Transverse colon (tissue), 4 donors: Measurements from ENCODE around the gene TTC16. TPM values are rescaled to one million over a fixed set of nuclear protein-coding genes. Genes with fewer than 3 reads are reported as not detected.

Source experiments
- DNase-seq: peaks from one replicate; pipeline ENCODE4 v3.0.0-alpha.2; 2019
- H3K27ac ChIP-seq, 4 donors: fragments of 200-600 bp; sonication (generic); 2 replicates each; pipeline ENCODE4 v1.5.1; 2016 to 2018; ENCODE audit warnings: inconsistent platforms in 4 of 4
- H3K27me3 ChIP-seq: fragments of 200-600 bp; sonication (generic); 2 replicates; pipeline ENCODE4 v1.5.1; 2017; ENCODE audit warnings: inconsistent platforms
- H3K36me3 ChIP-seq, 4 donors: fragments of 200-600 bp; sonication (generic); 2 replicates each; pipeline ENCODE4 v1.5.1; 2017 to 2019; ENCODE audit warnings: inconsistent platforms in 4 of 4
- H3K4me1 ChIP-seq, 4 donors: fragments of 200-600 bp; sonication (generic); 2 replicates each; pipeline ENCODE4 v1.5.1; 2017 to 2020; ENCODE audit warnings: inconsistent platforms in 4 of 4
- H3K4me3 ChIP-seq, 4 donors: fragments of 200-600 bp; sonication (generic); 1 replicate in 1 of 4; 2 replicates in 3 of 4; pipeline versions ENCODE4 v1.5.1 to v1.6.1; 2017 to 2019; ENCODE audit warnings: inconsistent platforms in 4 of 4
- H3K9me3 ChIP-seq, 2 donors: fragments of 200-600 bp; sonication (generic); 2 replicates each; pipeline ENCODE4 v1.5.1; 2017 to 2019; ENCODE audit warnings: inconsistent platforms in 2 of 2
- CTCF ChIP-seq, 5 experiments: fragments of 200-600 bp in 3 of 5; fragments of 450-650 bp in 2 of 5; sonication (generic) in 3 of 5; IDR thresholded peaks; 1 replicate in 2 of 5; 2 replicates in 3 of 5; pipeline ENCODE4 v1.5.1; 2016 to 2017; ENCODE audit warnings: antibody characterized with exemption in 5 of 5, inconsistent platforms in 3 of 5, mild to moderate bottlenecking in 2 of 5, moderate library complexity in 1 of 5
- EP300 ChIP-seq: sonication (generic); formaldehyde crosslinking; IDR thresholded peaks from one replicate; pipeline ENCODE4 v1.6.1; 2017; ENCODE audit warnings: antibody characterized with exemption, low read depth
- POLR2A ChIP-seq: fragments of 450-650 bp; IDR thresholded peaks from one replicate; pipeline ENCODE4 v1.6.1; 2016; ENCODE audit warnings: antibody characterized with exemption, mild to moderate bottlenecking, moderate library complexity
- POLR2AphosphoS5 ChIP-seq, 3 donors: sonication (generic); formaldehyde crosslinking; IDR thresholded peaks; one replicate each; pipeline ENCODE4 v1.6.1; 2016; ENCODE audit warnings: antibody characterized with exemption in 3 of 3
- WGBS, 2 donors: methylation state at CpG; one replicate each; pipeline ENCODE4 v1.1.5; 2018; ENCODE audit warnings: low coverage in 1 of 2; 5-methylcytosine and 5-hydroxymethylcytosine counted together
- in situ Hi-C, 4 donors: fragments of 200-750 bp; cut with MboI; loops; one replicate each; pipeline versions ENCODE4 v1.15.0 to v1.15.1; 2017; ENCODE audit warnings: low sequenced_read_pairs in 3 of 4, low pct_ligation_motif_present in 1 of 4, low pct_unique_long_range_greater_than_20kb in 1 of 4
- intact Hi-C: fragments of 100-400 bp; cut with DNase I; formaldehyde crosslinking; loops from one replicate; pipeline ENCODE4 v1.15.1; 2023; ENCODE audit warnings: low total_unique reads
- total RNA-seq, 4 donors: library from RNA; depleted of rRNA; stranded (reverse); fragments of >200 nt; gene quantifications; one replicate each; pipeline ENCODE4 v1.1.0, GENCODE V29; 2016

The TTC16 gene
- total RNA-seq, 4 donors from 2014 or later, result not detected

- intact Hi-C loops (no loop called here), in situ Hi-C loops (no loop called here)
- Histone ChIP-seq H3K36me3 (no peaks in the 10 kb centered on the region), H3K27me3 (no peaks in the 10 kb centered on the region), H3K9me3 (no peaks in the 10 kb centered on the region), H3K4me3 (no peak overlapping the region), H3K27ac (no peak overlapping the region), H3K4me1 (peaks cover 7 to 17% (median 12%) of the 10 kb centered on the region in 4 donors)
- 89% methylated on average over 10 of the region's 10 CpGs; no CpG with 5 or more reads in 1 of the 2 donors for WGBS, 2 donors
- TF ChIP-seq POLR2AphosphoS5 (IDR thresholded peaks at IDR 0.05), result no peak
- TF ChIP-seq EP300, result no peak
- TF ChIP-seq CTCF (IDR thresholded peaks at IDR 0.05), result no peak
- no peak for TF ChIP-seq POLR2A
- no peak for DNase-seq
These were observed 5.6 kb upstream of the TTC16 start for GRCh38 chr9:127710204-127710783.

GRCh38 chr9:127711226-127711701 is 4.6 kb upstream of the TTC16 start:
- WGBS, 2 donors, result 66% methylated on average over 9 of the region's 9 CpGs; no CpG with 5 or more reads in 1 of the 2 donors

GRCh38 chr9:127711831-127712274 is 4.0 kb upstream of the TTC16 start:
- TF ChIP-seq POLR2AphosphoS5 (IDR thresholded peaks at IDR 0.05) (no peak), POLR2A (no peak), CTCF (IDR thresholded peaks at IDR 0.05) (no peak), EP300 (no peak)
- no peaks in the 10 kb centered on the region for H3K9me3 ChIP-seq
- peaks cover 7 to 21% (median 19%) of the 10 kb centered on the region in 4 donors for H3K4me1 ChIP-seq
- no peaks in the 10 kb centered on the region for H3K27me3 ChIP-seq
- no peak overlapping the region for H3K4me3 ChIP-seq
- intact Hi-C loops (no loop called here), in situ Hi-C loops (no loop called here)
- no peak overlapping the region for H3K27ac ChIP-seq
- no peak for DNase-seq
- no peaks in the 10 kb centered on the region for H3K36me3 ChIP-seq
- WGBS, 2 donors, result 76% methylated on average over 10 of the region's 11 CpGs; no CpG with 5 or more reads in 1 of the 2 donors

More at GRCh38 chr9:127711226-127711701, 4.6 kb upstream of the TTC16 start:
- intact Hi-C loops, result no loop called here
- no peak for DNase-seq
- H3K27ac ChIP-seq, result no peak overlapping the region
- TF ChIP-seq POLR2A (no peak), EP300 (no peak), POLR2AphosphoS5 (IDR thresholded peaks at IDR 0.05) (no peak), CTCF (IDR thresholded peaks at IDR 0.05) (no peak)
- H3K36me3 ChIP-seq, result no peaks in the 10 kb centered on the region
- no peak overlapping the region for H3K4me3 ChIP-seq
- in situ Hi-C loops, result no loop called here
- H3K27me3 ChIP-seq, result no peaks in the 10 kb centered on the region
- H3K4me1 ChIP-seq, result peaks cover 7 to 21% (median 17%) of the 10 kb centered on the region in 4 donors
- no peaks in the 10 kb centered on the region for H3K9me3 ChIP-seq

GRCh38 chr9:127712371-127712770 is 3.5 kb upstream of the TTC16 start:
- H3K27me3 ChIP-seq, result no peaks in the 10 kb centered on the region
- TF ChIP-seq POLR2AphosphoS5 (IDR thresholded peaks at IDR 0.05) (no peak), CTCF (IDR thresholded peaks at IDR 0.05) (no peak), EP300 (no peak), POLR2A (no peak)
- H3K4me3 ChIP-seq, result no peak overlapping the region
- no peak overlapping the region for H3K27ac ChIP-seq
- intact Hi-C loops (no loop called here), in situ Hi-C loops (no loop called here)
- no peaks in the 10 kb centered on the region for H3K36me3 ChIP-seq
- 95% methylated on average over 11 of the region's 11 CpGs; no CpG with 5 or more reads in 1 of the 2 donors for WGBS, 2 donors
- H3K9me3 ChIP-seq, result no peaks in the 10 kb centered on the region
- peaks cover 7 to 19% (median 15%) of the 10 kb centered on the region in 4 donors for H3K4me1 ChIP-seq
- DNase-seq, result no peak
